HEK293T (cell line): ENCODE data around the gene ZNF579.

Experiments
- ARNT ChIP-seq: fragments of 450-650 bp; IDR thresholded peaks from 2 replicates; pipeline ENCODE4 v1.6.1; 2017; ENCODE audit warnings: mild to moderate bottlenecking
- BHLHE40 ChIP-seq: fragments of 450-650 bp; IDR thresholded peaks from 2 replicates; pipeline ENCODE4 v1.6.1; 2016; ENCODE audit warnings: mild to moderate bottlenecking, moderate library complexity, borderline replicate concordance
- ELF4 ChIP-seq: fragments of 450-650 bp; IDR thresholded peaks from 2 replicates; pipeline ENCODE4 v1.6.1; 2017; ENCODE audit warnings: antibody characterized with exemption
- FOXA1 ChIP-seq: fragments of 450-650 bp; IDR thresholded peaks from 2 replicates; pipeline ENCODE4 v1.6.1; 2016; ENCODE audit warnings: mild to moderate bottlenecking
- FOXK2 ChIP-seq: fragments of 450-650 bp; IDR thresholded peaks from 2 replicates; pipeline ENCODE4 v1.6.1; 2016; ENCODE audit warnings: mild to moderate bottlenecking
- FOXM1 ChIP-seq: fragments of 450-650 bp; IDR thresholded peaks from 2 replicates; pipeline ENCODE4 v1.6.1; 2017; ENCODE audit warnings: mild to moderate bottlenecking, borderline replicate concordance
- HDGF ChIP-seq: fragments of 450-650 bp; IDR thresholded peaks from 2 replicates; pipeline ENCODE4 v1.6.1; 2017; ENCODE audit warnings: antibody characterized with exemption, borderline replicate concordance
- LEF1 ChIP-seq: fragments of 450-650 bp; IDR thresholded peaks from 2 replicates; pipeline ENCODE4 v1.6.1; 2017; ENCODE audit warnings: mild to moderate bottlenecking, borderline replicate concordance
- NFRKB ChIP-seq: fragments of 450-650 bp; IDR thresholded peaks from 2 replicates; pipeline ENCODE4 v1.6.1; 2016; ENCODE audit warnings: mild to moderate bottlenecking, moderate library complexity
- SP1 ChIP-seq: fragments of 450-650 bp; IDR thresholded peaks from 2 replicates; pipeline ENCODE4 v1.6.1; 2017
- SUZ12 ChIP-seq: fragments of 450-650 bp; IDR thresholded peaks from 2 replicates; pipeline ENCODE4 v1.6.1; 2016; ENCODE audit warnings: mild to moderate bottlenecking
- ZNF384 ChIP-seq: fragments of 450-650 bp; IDR thresholded peaks from 2 replicates; pipeline ENCODE4 v1.6.1; 2016

GRCh38 chr19:55623561-55623960, 42.9 kb upstream of the ZNF579 start:
- no peak for TF ChIP-seq NFRKB
- TF ChIP-seq SP1 = no peak
- TF ChIP-seq HDGF = no peak
- TF ChIP-seq FOXA1 = no peak
- TF ChIP-seq ARNT = no peak
- TF ChIP-seq ELF4 = no peak
- no peak for TF ChIP-seq ZNF384
- no peak for TF ChIP-seq SUZ12
- TF ChIP-seq FOXK2 = no peak
- TF ChIP-seq BHLHE40 = no peak
- no peak for TF ChIP-seq FOXM1
- TF ChIP-seq LEF1 = no peak
